ENCODE measurements around the gene CHRNB2. TPM values are rescaled to one million over a fixed set of nuclear protein-coding genes. Genes with fewer than 3 reads are reported as not detected.

CHRNB2 gene
- total RNA-seq, 1 donor from 2014 or later: 4.2 TPM

- TF ChIP-seq CTCF (conservative IDR thresholded peaks at IDR 0.05): no peak
- Mint-ChIP-seq H3K36me3 (peaks cover 32% of the 10 kb centered on the region), H3K4me3 (no peak overlapping the region), H3K27ac (no peak overlapping the region), H3K27me3 (no peaks in the 10 kb centered on the region), H3K4me1 (ENCODE audit: unreplicated experiment) (peaks cover 24% of the 10 kb centered on the region), H3K9me3 (no peaks in the 10 kb centered on the region)
- no peak for DNase-seq (ENCODE audit: extremely low spot score, unreplicated experiment)
These were observed 14.2 kb upstream of the CHRNB2 start for GRCh38 chr1:154553056-154554030.

DNA sequence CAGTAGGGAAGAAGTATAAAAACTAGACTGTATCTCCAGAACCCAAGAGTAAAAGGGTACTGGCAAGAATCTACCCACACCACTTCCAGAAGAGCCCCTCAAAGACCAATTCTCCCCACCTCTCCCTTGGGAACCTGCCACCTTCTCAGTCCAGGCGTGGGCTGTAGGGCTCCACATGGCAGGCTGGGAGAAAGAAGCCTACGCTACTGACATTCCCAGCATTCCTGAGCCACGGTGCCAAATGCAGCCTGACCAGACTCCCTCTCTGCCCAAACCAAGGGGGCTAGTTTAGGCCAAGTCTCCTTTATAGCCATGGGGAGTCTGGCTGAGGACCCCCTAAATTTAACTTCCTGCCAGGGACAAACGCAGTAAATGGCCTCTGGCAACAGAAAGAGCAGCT, 11.2 kb upstream of the CHRNB2 start:
- H3K36me3 Mint-ChIP-seq: peaks cover 17% of the 10 kb centered on the region
- H3K4me3 Mint-ChIP-seq: peak overlapping the region; percentile 96
- no peak for TF ChIP-seq CTCF (conservative IDR thresholded peaks at IDR 0.05)
- H3K4me1 Mint-ChIP-seq (ENCODE audit: unreplicated experiment): peaks cover 31% of the 10 kb centered on the region
- DNase-seq (ENCODE audit: extremely low spot score, unreplicated experiment): no peak
- peak overlapping the region; percentile 69 for H3K27ac Mint-ChIP-seq
- no peaks in the 10 kb centered on the region for H3K27me3 Mint-ChIP-seq
- H3K9me3 Mint-ChIP-seq: no peaks in the 10 kb centered on the region

- Mint-ChIP-seq H3K27ac (peak overlapping the region; percentile 90), H3K9me3 (no peaks in the 10 kb centered on the region), H3K27me3 (no peaks in the 10 kb centered on the region), H3K4me3 (peak overlapping the region; percentile 96), H3K36me3 (peaks cover 17% of the 10 kb centered on the region), H3K4me1 (ENCODE audit: unreplicated experiment) (peaks cover 31% of the 10 kb centered on the region)
- no peak for DNase-seq (ENCODE audit: extremely low spot score, unreplicated experiment)
- TF ChIP-seq CTCF (conservative IDR thresholded peaks at IDR 0.05): no peak
These were observed 10.2 kb upstream of the CHRNB2 start for GRCh38 chr1:154557248-154557938.

GRCh38 chr1:154557939-154558719, 9.4 kb upstream of the CHRNB2 start, which contains the start of gene UBE2Q1:
Gene UBE2Q1, minus strand, starts transcription at chr1:154558662. Its CDS starts 109 bp downstream, at chr1:154558553.
- TF ChIP-seq CTCF (conservative IDR thresholded peaks at IDR 0.05): no peak
- Mint-ChIP-seq H3K36me3 (peaks cover 17% of the 10 kb centered on the region), H3K4me1 (ENCODE audit: unreplicated experiment) (peaks cover 31% of the 10 kb centered on the region), H3K27ac (peak within 1 kb of the TSS; percentile 96), H3K27me3 (no peaks in the 10 kb centered on the region), H3K4me3 (peak within 1 kb of the TSS; percentile 96), H3K9me3 (no peaks in the 10 kb centered on the region)
- DNase-seq (ENCODE audit: extremely low spot score, unreplicated experiment): no peak
